NT2/D1 (cell line): ENCODE measurements around the gene ANKRD13D.

ENCODE experiments used
- DNase-seq: peaks from one replicate; pipeline ENCODE4 v3.0.0-alpha.2; 2011; ENCODE audit warnings: low read depth, low spot score
- H3K27me3 ChIP-seq: 2 replicates; pipeline ENCODE4 v1.6.0; 2011; ENCODE audit warnings: mild to moderate bottlenecking; ENCODE audit not compliant: insufficient read length, insufficient read depth
- H3K36me3 ChIP-seq: 2 replicates; pipeline ENCODE4 v1.6.1; 2011; ENCODE audit warnings: mild to moderate bottlenecking, low read length, mixed read lengths; ENCODE audit not compliant: insufficient read depth, insufficient read length
- H3K4me1 ChIP-seq: 2 replicates; pipeline ENCODE4 v1.5.1; 2011; ENCODE audit not compliant: insufficient read depth, insufficient read length
- H3K4me3 ChIP-seq: 2 replicates; pipeline ENCODE4 v1.5.1; 2011; ENCODE audit warnings: low read depth; ENCODE audit not compliant: insufficient read length
- H3K9ac ChIP-seq: 2 replicates; pipeline ENCODE4 v1.6.0; 2011; ENCODE audit warnings: low read depth; ENCODE audit not compliant: insufficient read length
- H3K9me3 ChIP-seq: 2 replicates; pipeline ENCODE4 v1.5.1; 2011; ENCODE audit warnings: mild to moderate bottlenecking, low read length; ENCODE audit not compliant: insufficient read depth
- SUZ12 ChIP-seq: IDR thresholded peaks from 2 replicates; pipeline ENCODE4 v1.6.1; 2011; ENCODE audit not compliant: insufficient read length, insufficient read depth; ENCODE audit errors: extremely low read depth
- YY1 ChIP-seq: IDR thresholded peaks from 2 replicates; pipeline ENCODE4 v1.6.1; 2011; ENCODE audit not compliant: insufficient read length, insufficient read depth
- ZNF274 ChIP-seq: IDR thresholded peaks from 2 replicates; pipeline ENCODE4 v1.6.1; 2011; ENCODE audit warnings: mild to moderate bottlenecking, low read depth, low read length

ANKRD13D gene

GRCh38 chr11:67272327-67273259 is 16.5 kb upstream of the ANKRD13D start:
- Histone ChIP-seq H3K9ac (no peak overlapping the region), H3K9me3 (no peaks in the 10 kb centered on the region), H3K36me3 (peaks cover 73% of the 10 kb centered on the region), H3K4me1 (peaks cover 51% of the 10 kb centered on the region), H3K27me3 (no peaks in the 10 kb centered on the region), H3K4me3 (no peak overlapping the region)
- no peak for DNase-seq
- TF ChIP-seq YY1 (no peak), SUZ12 (no peak)

GRCh38 chr11:67273260-67273990 is 15.7 kb upstream of the ANKRD13D start:
- Histone ChIP-seq H3K27me3 (no peaks in the 10 kb centered on the region), H3K36me3 (peaks cover 72% of the 10 kb centered on the region), H3K9me3 (no peaks in the 10 kb centered on the region), H3K4me3 (no peak overlapping the region), H3K4me1 (peaks cover 53% of the 10 kb centered on the region), H3K9ac (peak overlapping the region; percentile 6)
- no peak for TF ChIP-seq ZNF274
- TF ChIP-seq SUZ12 = no peak
- no peak for TF ChIP-seq YY1
- no peak for DNase-seq

GRCh38 chr11:67274768-67275605 is 14.1 kb upstream of the ANKRD13D start:
- TF ChIP-seq YY1 (no peak), ZNF274 (no peak), SUZ12 (no peak)
- Histone ChIP-seq H3K27me3 (no peaks in the 10 kb centered on the region), H3K9ac (peak overlapping the region; percentile 57), H3K9me3 (no peaks in the 10 kb centered on the region), H3K4me3 (no peak overlapping the region), H3K36me3 (peaks cover 73% of the 10 kb centered on the region), H3K4me1 (peaks cover 40% of the 10 kb centered on the region)
- DNase-seq = no peak

GRCh38 chr11:67275606-67276409 is 13.3 kb upstream of the ANKRD13D start:
- no peaks in the 10 kb centered on the region for H3K9me3 ChIP-seq
- DNase-seq = no peak
- H3K36me3 ChIP-seq = peaks cover 81% of the 10 kb centered on the region
- H3K27me3 ChIP-seq = no peaks in the 10 kb centered on the region
- H3K4me1 ChIP-seq = peaks cover 37% of the 10 kb centered on the region
- no peak overlapping the region for H3K4me3 ChIP-seq
- TF ChIP-seq ZNF274 (no peak), YY1 (no peak), SUZ12 (no peak)
- peak overlapping the region; percentile 23 for H3K9ac ChIP-seq

- peak overlapping the region; percentile 6 for H3K9ac ChIP-seq
Observed at GRCh38 chr11:67276781-67277230, 12.3 kb upstream of the ANKRD13D start.

GRCh38 chr11:67277231-67277961 is 11.7 kb upstream of the ANKRD13D start:
- no peak overlapping the region for H3K4me3 ChIP-seq
- peak overlapping the region; percentile 33 for H3K9ac ChIP-seq
- peaks cover 27% of the 10 kb centered on the region for H3K4me1 ChIP-seq
- peaks cover 84% of the 10 kb centered on the region for H3K36me3 ChIP-seq
- TF ChIP-seq SUZ12 (no peak), ZNF274 (no peak), YY1 (no peak)
- H3K9me3 ChIP-seq = no peaks in the 10 kb centered on the region
- no peaks in the 10 kb centered on the region for H3K27me3 ChIP-seq
- DNase-seq = no peak

More at GRCh38 chr11:67276781-67277230, 12.3 kb upstream of the ANKRD13D start:
- Histone ChIP-seq H3K9me3 (no peaks in the 10 kb centered on the region), H3K4me3 (no peak overlapping the region), H3K27me3 (no peaks in the 10 kb centered on the region), H3K36me3 (peaks cover 84% of the 10 kb centered on the region), H3K4me1 (peaks cover 28% of the 10 kb centered on the region)
- no peak for DNase-seq
- TF ChIP-seq ZNF274 (no peak), SUZ12 (no peak), YY1 (no peak)
